SK-N-SH treated with all-trans-retinoic acid at 6 μM for 48 hours (cell line): ENCODE measurements around the gene PADI2.

Experiments
- ATAC-seq: fragments of 200-7000 bp; cut with Tn5 transposase; 3 replicates; pipeline ENCODE4 v1.9.1; 2020; ENCODE audit warnings: mild to moderate bottlenecking, moderate library complexity
- ARNTL ChIP-seq: fragments of 450-650 bp; formaldehyde crosslinking; IDR thresholded peaks from 2 replicates; pipeline ENCODE4 v1.5.0; 2020; ENCODE audit warnings: low read depth, mild to moderate bottlenecking, moderate library complexity, borderline replicate concordance
- BACH2 ChIP-seq: fragments of 250-450 bp; sonication (Bioruptor Pico); IDR thresholded peaks from 2 replicates; pipeline ENCODE4 v1.9.0; 2021; ENCODE audit warnings: mild to moderate bottlenecking, borderline replicate concordance
- CREB5 ChIP-seq: fragments of 250-450 bp; sonication (Bioruptor Pico); IDR thresholded peaks from 2 replicates; pipeline ENCODE4 v1.5.1; 2020; ENCODE audit warnings: low read depth, mild to moderate bottlenecking, moderate library complexity
- CSRNP3 ChIP-seq: fragments of 250-450 bp; sonication (Bioruptor Pico); IDR thresholded peaks from 2 replicates; pipeline ENCODE4 v1.5.1; 2021; ENCODE audit warnings: mild to moderate bottlenecking, moderate library complexity
- GLIS3 ChIP-seq: fragments of 250-450 bp; sonication (Bioruptor Pico); IDR thresholded peaks from 2 replicates; pipeline ENCODE4 v1.5.0; 2020; ENCODE audit warnings: mild to moderate bottlenecking, moderate library complexity
- ISL1 ChIP-seq: fragments of 250-450 bp; sonication (Bioruptor Pico); IDR thresholded peaks from 2 replicates; pipeline ENCODE4 v2.1.2; 2022; ENCODE audit warnings: mild to moderate bottlenecking, moderate library complexity
- OSR1 ChIP-seq: fragments of 250-450 bp; sonication (Bioruptor Pico); IDR thresholded peaks from 2 replicates; pipeline ENCODE4 v1.8.0; 2022; ENCODE audit warnings: moderate library complexity, mild to moderate bottlenecking, inconsistent platforms
- PATZ1 ChIP-seq: fragments of 250-450 bp; sonication (Bioruptor Pico); IDR thresholded peaks from 2 replicates; pipeline ENCODE4 v1.8.0; 2020; ENCODE audit warnings: mild to moderate bottlenecking, moderate library complexity, borderline replicate concordance
- POU6F1 ChIP-seq: fragments of 250-450 bp; sonication (Bioruptor Pico); IDR thresholded peaks from 2 replicates; pipeline ENCODE4 v1.8.0; 2021; ENCODE audit warnings: low read depth, mild to moderate bottlenecking, moderate library complexity, borderline replicate concordance
- PPARA ChIP-seq: fragments of 250-450 bp; sonication (Bioruptor Pico); IDR thresholded peaks from 2 replicates; pipeline ENCODE4 v1.5.0; 2020; ENCODE audit warnings: mild to moderate bottlenecking, borderline replicate concordance
- RARB ChIP-seq: fragments of 250-450 bp; sonication (Bioruptor Pico); IDR thresholded peaks from 2 replicates; pipeline ENCODE4 v1.8.0; 2021; ENCODE audit warnings: mild to moderate bottlenecking, moderate library complexity
- SNAI2 ChIP-seq: fragments of 250-450 bp; sonication (Bioruptor Pico); IDR thresholded peaks from 2 replicates; pipeline ENCODE4 v1.5.0; 2020; ENCODE audit warnings: mild to moderate bottlenecking, moderate library complexity
- TCF4 ChIP-seq: fragments of 250-450 bp; sonication (Bioruptor Pico); IDR thresholded peaks from 2 replicates; pipeline ENCODE4 v1.8.0; 2021; ENCODE audit warnings: mild to moderate bottlenecking, moderate library complexity, borderline replicate concordance
- TOX ChIP-seq: fragments of 250-450 bp; sonication (Bioruptor Pico); IDR thresholded peaks from 2 replicates; pipeline ENCODE4 v1.8.0; 2021; ENCODE audit warnings: mild to moderate bottlenecking, moderate library complexity, borderline replicate concordance
- ZC3H10 ChIP-seq: fragments of 250-450 bp; sonication (Bioruptor Pico); IDR thresholded peaks from 2 replicates; pipeline ENCODE4 v1.5.1; 2021; ENCODE audit warnings: mild to moderate bottlenecking, moderate library complexity
- ZFP3 ChIP-seq: fragments of 250-450 bp; sonication (Bioruptor Pico); IDR thresholded peaks from 2 replicates; pipeline ENCODE4 v1.5.0; 2020; ENCODE audit warnings: mild to moderate bottlenecking, moderate library complexity
- ZFP30 ChIP-seq: fragments of 450-650 bp; formaldehyde crosslinking; IDR thresholded peaks from 2 replicates; pipeline ENCODE4 v1.5.0; 2022; ENCODE audit warnings: mild to moderate bottlenecking, moderate library complexity
- ZNF565 ChIP-seq: fragments of 450-650 bp; formaldehyde crosslinking; conservative IDR thresholded peaks from 2 replicates; pipeline ENCODE4 v1.5.0; 2020; ENCODE audit warnings: low read depth, mild to moderate bottlenecking, moderate library complexity
- ZNF70 ChIP-seq: fragments of 450-650 bp; formaldehyde crosslinking; IDR thresholded peaks from 2 replicates; pipeline ENCODE4 v1.5.0; 2020; ENCODE audit warnings: mild to moderate bottlenecking, moderate library complexity
- ZNF8 ChIP-seq: fragments of 450-650 bp; formaldehyde crosslinking; IDR thresholded peaks from 2 replicates; pipeline ENCODE4 v1.5.0; 2020; ENCODE audit warnings: mild to moderate bottlenecking, moderate library complexity
- TF ChIP-seq, protein P1 (sequence below): fragments of 250-450 bp; sonication (Bioruptor Pico); IDR thresholded peaks from 2 replicates; pipeline ENCODE4 v1.5.0; 2020; ENCODE audit warnings: mild to moderate bottlenecking, moderate library complexity

Gene PADI2

GRCh38 chr1:17027403-17027802, 91.8 kb downstream of the PADI2 start:
- TF ChIP-seq, protein P1, sequence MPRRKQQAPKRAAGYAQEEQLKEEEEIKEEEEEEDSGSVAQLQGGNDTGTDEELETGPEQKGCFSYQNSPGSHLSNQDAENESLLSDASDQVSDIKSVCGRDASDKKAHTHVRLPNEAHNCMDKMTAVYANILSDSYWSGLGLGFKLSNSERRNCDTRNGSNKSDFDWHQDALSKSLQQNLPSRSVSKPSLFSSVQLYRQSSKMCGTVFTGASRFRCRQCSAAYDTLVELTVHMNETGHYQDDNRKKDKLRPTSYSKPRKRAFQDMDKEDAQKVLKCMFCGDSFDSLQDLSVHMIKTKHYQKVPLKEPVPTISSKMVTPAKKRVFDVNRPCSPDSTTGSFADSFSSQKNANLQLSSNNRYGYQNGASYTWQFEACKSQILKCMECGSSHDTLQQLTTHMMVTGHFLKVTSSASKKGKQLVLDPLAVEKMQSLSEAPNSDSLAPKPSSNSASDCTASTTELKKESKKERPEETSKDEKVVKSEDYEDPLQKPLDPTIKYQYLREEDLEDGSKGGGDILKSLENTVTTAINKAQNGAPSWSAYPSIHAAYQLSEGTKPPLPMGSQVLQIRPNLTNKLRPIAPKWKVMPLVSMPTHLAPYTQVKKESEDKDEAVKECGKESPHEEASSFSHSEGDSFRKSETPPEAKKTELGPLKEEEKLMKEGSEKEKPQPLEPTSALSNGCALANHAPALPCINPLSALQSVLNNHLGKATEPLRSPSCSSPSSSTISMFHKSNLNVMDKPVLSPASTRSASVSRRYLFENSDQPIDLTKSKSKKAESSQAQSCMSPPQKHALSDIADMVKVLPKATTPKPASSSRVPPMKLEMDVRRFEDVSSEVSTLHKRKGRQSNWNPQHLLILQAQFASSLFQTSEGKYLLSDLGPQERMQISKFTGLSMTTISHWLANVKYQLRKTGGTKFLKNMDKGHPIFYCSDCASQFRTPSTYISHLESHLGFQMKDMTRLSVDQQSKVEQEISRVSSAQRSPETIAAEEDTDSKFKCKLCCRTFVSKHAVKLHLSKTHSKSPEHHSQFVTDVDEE (CRISPR knock-in tag): no peak
- TF ChIP-seq PATZ1 (CRISPR knock-in tag) (no peak), ZFP3 (CRISPR knock-in tag) (no peak), POU6F1 (CRISPR knock-in tag) (no peak), CSRNP3 (CRISPR knock-in tag) (no peak), ZNF565 (CRISPR knock-in tag) (no peak), GLIS3 (CRISPR knock-in tag) (no peak), ZNF8 (CRISPR knock-in tag) (no peak), OSR1 (CRISPR knock-in tag) (no peak), BACH2 (CRISPR knock-in tag) (no peak), TOX (CRISPR knock-in tag) (no peak), PPARA (CRISPR knock-in tag) (no peak), RARB (CRISPR knock-in tag) (no peak), ISL1 (CRISPR knock-in tag) (no peak), ZFP30 (CRISPR knock-in tag) (no peak), ARNTL (CRISPR knock-in tag) (no peak), ZNF70 (no peak), SNAI2 (CRISPR knock-in tag) (no peak)
- ATAC-seq: no peak

DNA sequence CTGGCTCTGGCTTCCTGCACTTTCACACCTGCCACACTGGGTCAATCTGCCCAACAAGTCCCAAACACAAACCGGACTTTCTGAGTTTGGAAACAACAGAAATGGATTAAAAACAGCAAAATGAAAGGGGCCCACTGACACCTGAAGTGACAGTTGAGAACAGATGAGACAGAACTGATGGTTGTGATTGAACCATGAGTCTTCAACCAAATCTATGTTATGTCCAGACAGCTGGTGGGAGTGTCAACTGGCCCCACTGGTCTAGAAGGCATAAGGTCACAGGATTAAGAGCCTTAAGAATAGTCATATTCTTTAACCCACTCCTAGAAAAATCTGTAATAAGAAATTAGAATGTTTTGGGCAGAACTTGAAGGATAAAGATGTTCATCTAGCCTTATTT, 94.5 kb downstream of the PADI2 start:
- no peak for ATAC-seq
- TF ChIP-seq CSRNP3 (CRISPR knock-in tag) (no peak), CREB5 (no peak), PATZ1 (CRISPR knock-in tag) (no peak), GLIS3 (CRISPR knock-in tag) (no peak), OSR1 (CRISPR knock-in tag) (no peak), ZC3H10 (CRISPR knock-in tag) (no peak), ZNF565 (CRISPR knock-in tag) (no peak), RARB (CRISPR knock-in tag) (no peak), SNAI2 (CRISPR knock-in tag) (no peak), ISL1 (CRISPR knock-in tag) (no peak), ZFP30 (CRISPR knock-in tag) (no peak), TCF4 (CRISPR knock-in tag) (no peak), ZFP3 (CRISPR knock-in tag) (no peak), ZNF70 (no peak)
- TF ChIP-seq, protein P1 (CRISPR knock-in tag): no peak
